H1 (cell line): Measurements from ENCODE around the gene AURKAIP1. TPM values are rescaled to one million over a fixed set of nuclear protein-coding genes. Genes with fewer than 3 reads are reported as not detected.

Experiments
- CTCF ChIA-PET: fragments of 300-600 bp; sonication (Branson Sonifier 250); formaldehyde crosslinking; loops from one replicate; lab custom pipeline; 2021; ENCODE audit not compliant: partially characterized antibody; lab: Charles Lee
- POLR2A ChIA-PET: fragments of 300-600 bp; sonication (Branson Sonifier 250); formaldehyde crosslinking; loops from one replicate; lab custom pipeline; 2021; ENCODE audit warnings: inconsistent platforms; ENCODE audit not compliant: partially characterized antibody; lab: Charles Lee
- DNase-seq, 2 experiments: peaks; one replicate each; pipeline versions ENCODE4 v3.0.0 to v3.0.0-alpha.2; 2010 to 2022; ENCODE audit warnings: low spot score in 2 of 2, low read depth in 1 of 2, mixed read lengths in 1 of 2
- FAIRE-seq: peaks from 2 replicates; lab custom pipeline; 2011; peaks lifted over from hg19 to GRCh38; lab: Jason Lieb, UNC
- H2AFZ ChIP-seq: 2 replicates; pipeline ENCODE4 v1.8.1; 2012; ENCODE audit warnings: low read length, inconsistent platforms
- H2AK5ac ChIP-seq: 2 replicates; pipeline ENCODE4 v1.6.1; 2013; ENCODE audit warnings: low read depth, low read length
- H2BK120ac ChIP-seq: replicated peaks from 2 replicates; pipeline ENCODE3; 2013; ENCODE audit warnings: low read depth, low read length, inconsistent platforms
- H2BK12ac ChIP-seq: 2 replicates; pipeline ENCODE4 v1.6.1; 2013; ENCODE audit warnings: low read depth, low read length
- H2BK15ac ChIP-seq: 2 replicates; pipeline ENCODE4 v1.6.1; 2013; ENCODE audit warnings: low read length
- H2BK20ac ChIP-seq: 2 replicates; pipeline ENCODE4 v1.6.1; 2013; ENCODE audit warnings: low read length
- H2BK5ac ChIP-seq: 2 replicates; pipeline ENCODE4 v1.6.1; 2013; ENCODE audit warnings: low read depth, low read length
- H3K14ac ChIP-seq: 2 replicates; pipeline ENCODE4 v1.6.1; 2013; ENCODE audit warnings: inconsistent platforms; ENCODE audit not compliant: insufficient read length
- H3K18ac ChIP-seq: 2 replicates; pipeline ENCODE4 v1.6.1; 2013; ENCODE audit warnings: low read length; ENCODE audit errors: extremely low read depth
- H3K23ac ChIP-seq: 2 replicates; pipeline ENCODE4 v1.6.1; 2013; ENCODE audit warnings: inconsistent platforms; ENCODE audit not compliant: insufficient read length
- H3K23me2 ChIP-seq: 2 replicates; pipeline ENCODE4 v1.6.1; 2013; ENCODE audit warnings: low read depth, low read length
- H3K27ac ChIP-seq: 2 replicates; pipeline ENCODE4 v1.6.1; 2011; ENCODE audit warnings: low read depth, low read length, inconsistent platforms
- H3K27me3 ChIP-seq, 4 experiments: replicated peaks in 1 of 4; 1 replicate in 1 of 4; 2 replicates in 3 of 4; pipeline versions ENCODE4 v1.6.1 to v1.8.1; 2011 to 2013; ENCODE audit warnings: low read length in 3 of 4, mild to moderate bottlenecking in 3 of 4, inconsistent platforms in 2 of 4, mixed read lengths in 2 of 4, moderate library complexity in 1 of 4; ENCODE audit not compliant: control insufficient read depth in 3 of 4, insufficient read depth in 3 of 4; ENCODE audit errors: extremely low read depth in 1 of 4
- H3K36me3 ChIP-seq, 4 experiments: 2 replicates each; pipeline versions ENCODE4 v1.6.1 to v1.8.1; 2011 to 2013; ENCODE audit warnings: mild to moderate bottlenecking in 4 of 4, low read length in 3 of 4, moderate library complexity in 2 of 4, control low read depth in 1 of 4, inconsistent platforms in 1 of 4; ENCODE audit not compliant: insufficient read depth in 4 of 4, control insufficient read depth in 2 of 4
- H3K4ac ChIP-seq: replicated peaks from 2 replicates; pipeline ENCODE3; 2013; ENCODE audit warnings: low read length, low read depth, mixed read lengths, inconsistent platforms; ENCODE audit not compliant: insufficient read length
- H3K4me1 ChIP-seq, 4 experiments: replicated peaks in 1 of 4; 1 replicate in 1 of 4; 2 replicates in 3 of 4; pipeline versions ENCODE4 v1.6.1 to v1.8.1; 2011 to 2013; ENCODE audit warnings: low read length in 3 of 4, inconsistent platforms in 2 of 4, mixed read lengths in 1 of 4; ENCODE audit not compliant: insufficient read depth in 4 of 4, control insufficient read depth in 3 of 4
- H3K4me2 ChIP-seq, 2 experiments: 2 replicates each; pipeline versions ENCODE4 v1.6.1 to v1.8.1; 2011 to 2013; ENCODE audit warnings: low read depth in 2 of 2, low read length in 2 of 2, control low read depth in 1 of 2, inconsistent platforms in 1 of 2, mild to moderate bottlenecking in 1 of 2; ENCODE audit not compliant: insufficient read depth in 1 of 2
- H3K4me3 ChIP-seq, 4 experiments: fragments of 200-600, 300-600 bp in 1 of 4; sonication (generic), shearing (Covaris generic), sonication (Bioruptor Twin) in 1 of 4; 2 replicates each; pipeline versions ENCODE4 v1.5.1 to v1.8.1; 2011 to 2016; ENCODE audit warnings: low read length in 4 of 4, low read depth in 3 of 4, control low read depth in 2 of 4, inconsistent platforms in 2 of 4, mild to moderate bottlenecking in 2 of 4, mixed read lengths in 1 of 4, moderate library complexity in 1 of 4; ENCODE audit not compliant: insufficient read depth in 2 of 4; ENCODE audit errors: extremely low read depth in 1 of 4
- H3K56ac ChIP-seq: replicated peaks from 2 replicates; pipeline ENCODE3; 2013; ENCODE audit warnings: low read depth, mild to moderate bottlenecking, mixed read lengths, low read length, inconsistent platforms; ENCODE audit not compliant: insufficient read length
- H3K79me1 ChIP-seq: 2 replicates; pipeline ENCODE4 v1.6.1; 2013; ENCODE audit warnings: low read depth, low read length, control low read depth
- H3K79me2 ChIP-seq, 2 experiments: 2 replicates each; pipeline versions ENCODE4 v1.6.1 to v1.8.1; 2012 to 2013; ENCODE audit warnings: low read length in 2 of 2, mild to moderate bottlenecking in 2 of 2, inconsistent platforms in 1 of 2; ENCODE audit not compliant: insufficient read depth in 2 of 2, control insufficient read depth in 1 of 2
- H3K9ac ChIP-seq, 4 experiments: replicated peaks in 1 of 4; 1 replicate in 1 of 4; 2 replicates in 3 of 4; pipeline versions ENCODE4 v1.6.1 to v1.8.1; 2011 to 2013; ENCODE audit warnings: low read depth in 3 of 4, low read length in 3 of 4, control low read depth in 2 of 4, mild to moderate bottlenecking in 2 of 4, moderate library complexity in 2 of 4, inconsistent platforms in 1 of 4; ENCODE audit errors: extremely low read depth in 1 of 4
- H3K9me3 ChIP-seq, 2 experiments: 2 replicates each; pipeline versions ENCODE4 v1.6.1 to v1.8.1; 2012 to 2013; ENCODE audit warnings: mild to moderate bottlenecking in 2 of 2, moderate library complexity in 2 of 2, control low read depth in 1 of 2, inconsistent platforms in 1 of 2, low read depth in 1 of 2, low read length in 1 of 2, mixed read lengths in 1 of 2; ENCODE audit not compliant: insufficient read depth in 2 of 2
- H4K20me1 ChIP-seq, 2 experiments: replicated peaks in 1 of 2; 2 replicates each; pipeline versions ENCODE3 to v1.8.1; 2011 to 2013; ENCODE audit warnings: inconsistent platforms in 2 of 2, low read length in 2 of 2, mild to moderate bottlenecking in 1 of 2; ENCODE audit not compliant: insufficient read depth in 2 of 2, control insufficient read depth in 1 of 2
- H4K5ac ChIP-seq: 2 replicates; pipeline ENCODE4 v1.6.1; 2013; ENCODE audit warnings: low read length, low read depth, mixed read lengths, inconsistent platforms; ENCODE audit not compliant: insufficient read length
- H4K8ac ChIP-seq: 2 replicates; pipeline ENCODE4 v1.8.0; 2013; ENCODE audit warnings: mild to moderate bottlenecking, moderate library complexity, low read length, inconsistent platforms; ENCODE audit not compliant: insufficient read depth; ENCODE audit errors: extremely low read depth
- H4K91ac ChIP-seq: replicated peaks from 2 replicates; pipeline ENCODE3; 2013; ENCODE audit warnings: low read length, mixed read lengths, inconsistent platforms; ENCODE audit not compliant: insufficient read length
- ATF2 ChIP-seq: IDR thresholded peaks from 2 replicates; pipeline ENCODE4 v1.6.1; 2012; ENCODE audit warnings: low read length, inconsistent platforms
- CHD2 ChIP-seq: IDR thresholded peaks from 2 replicates; pipeline ENCODE4 v1.6.1; 2012; ENCODE audit warnings: low read length, improper control_type of control experiment
- E2F6 ChIP-seq: IDR thresholded peaks from 2 replicates; pipeline ENCODE4 v1.6.1; 2012; ENCODE audit warnings: inconsistent platforms
- JUND ChIP-seq: IDR thresholded peaks from 2 replicates; pipeline ENCODE4 v1.6.1; 2011; ENCODE audit warnings: mild to moderate bottlenecking, improper control_type of control experiment, low read length
- KDM4A ChIP-seq: IDR thresholded peaks from one replicate; pipeline ENCODE4 v1.7.1; 2012; ENCODE audit warnings: low read depth, mild to moderate bottlenecking, moderate library complexity, low read length, inconsistent platforms; ENCODE audit not compliant: severe bottlenecking
- KDM5A ChIP-seq: fragments of 200-600 bp; IDR thresholded peaks from 2 replicates; pipeline ENCODE4 v1.7.1; 2012; ENCODE audit warnings: mild to moderate bottlenecking, low read length, inconsistent platforms, mixed read lengths
- PHF8 ChIP-seq: fragments of 200-600 bp; sonication (generic); conservative IDR thresholded peaks from 2 replicates; pipeline ENCODE4 v1.7.1; 2012; ENCODE audit warnings: low read depth, mild to moderate bottlenecking, inconsistent platforms, low read length, moderate library complexity
- RAD21 ChIP-seq, 2 experiments: IDR thresholded peaks in 1 of 2; conservative IDR thresholded peaks in 1 of 2; 2 replicates each; pipeline ENCODE4 v1.6.1; 2011; ENCODE audit warnings: low read depth in 2 of 2, low read length in 2 of 2, improper control_type of control experiment in 1 of 2, inconsistent platforms in 1 of 2, mild to moderate bottlenecking in 1 of 2, moderate library complexity in 1 of 2
- YY1 ChIP-seq: IDR thresholded peaks from 2 replicates; pipeline ENCODE4 v1.6.1; 2011; ENCODE audit warnings: low read depth, mild to moderate bottlenecking, low read length
- WGBS, 2 experiments: shearing (Covaris generic) in 1 of 2; methylation state at CpG; one replicate each; pipeline versions ENCODE4 v1.1.6 to v1.1.7; 2013 to 2015; ENCODE audit warnings: low lambda C conversion rate in 2 of 2, mixed read lengths in 2 of 2, inconsistent platforms in 1 of 2, low coverage in 1 of 2, missing lambda C conversion rate in 1 of 2; ENCODE audit not compliant: insufficient replicate concordance in 2 of 2, insufficient coverage in 1 of 2, insufficient read length in 1 of 2; ENCODE audit errors: extremely low coverage in 1 of 2, missing lambda C conversion rate in 1 of 2; 5-methylcytosine and 5-hydroxymethylcytosine counted together
- polyA plus RNA-seq, 7 experiments: library from polyadenylated mRNA; depleted of rRNA in 3 of 7; stranded (reverse) in 5 of 7; unstranded in 2 of 7; fragments of >200 nt in 5 of 7; fragments of 200-250 nt in 2 of 7; gene quantifications; 1 replicate in 5 of 7; 2 replicates in 1 of 7; 4 replicates in 1 of 7; pipeline versions ENCODE4 v1.2.1 to v1.2.3, GENCODE V29; 2011 to 2013; ENCODE audit warnings: missing spikeins in 2 of 7, mixed read lengths in 2 of 7
- total RNA-seq: library from RNA; stranded (reverse); fragmentation: NEBNext Ultra II Directional; extraction: Animal tissue kit (Norgen Biotek cat#: 25700); gene quantifications from 2 replicates; pipeline ENCODE4 v1.2.1, GENCODE V29; 2021

AURKAIP1 gene
- total and polyA plus RNA-seq, 2 of the 8 experiments (the other 6 are each of a cell fraction or from before 2014, with no cell fraction given): 87.8 to 194 TPM

GRCh38 chr1:1353389-1354151 lies 21.4 kb downstream of the AURKAIP1 start:
- ChIA-PET POLR2A (interaction anchor here (0.7 to 5.1 kb wide), 13 partner anchors 8 to 84 kb away, joined by 3 to 80 read pairs (median 3); partner anchors contain the start of gene AURKAIP1), CTCF (interaction anchor here (0.5 to 3.4 kb wide), 4 partner anchors 17 to 483 kb away, joined by 3 to 40 read pairs (median 4); partner anchors contain the start of gene AURKAIP1)
- H2BK15ac ChIP-seq: no peak overlapping the region
- H4K91ac ChIP-seq: peak overlapping the region; percentile 94
- H3K27me3 ChIP-seq: peaks cover 9 to 17% (median 14%) of the 10 kb centered on the region in 4 experiments
- H3K9me3 ChIP-seq: no peaks in the 10 kb centered on the region
- H3K4ac ChIP-seq: peak overlapping the region; percentile 91
- no peak overlapping the region for H3K23ac ChIP-seq
- H4K20me1 ChIP-seq: peaks cover 0 to 6% of the 10 kb centered on the region in 2 experiments
- no peak overlapping the region for H2AFZ ChIP-seq
- peak in 1 of 2 experiments; percentile 78 for DNase-seq
- peak overlapping the region; percentile 20 to 61 (median 26); a peak in 7 of 8 replicates for H3K4me3 ChIP-seq
- H3K79me2 ChIP-seq: no peaks in the 10 kb centered on the region
- no peak overlapping the region for H2AK5ac ChIP-seq
- peaks cover 2 to 44% (median 33%) of the 10 kb centered on the region in 4 experiments for H3K4me1 ChIP-seq
- H3K9ac ChIP-seq: no peak overlapping the region
- H4K8ac ChIP-seq: peak overlapping the region; percentile 72
- peak overlapping the region; percentile 69 to 95 for H3K4me2 ChIP-seq
- H3K18ac ChIP-seq: peak overlapping the region; percentile 52
- H3K79me1 ChIP-seq: no peaks in the 10 kb centered on the region
- 0% methylated on average over 19 of the region's 28 CpGs; no CpG with 5 or more reads in 1 of the 2 experiments for WGBS, 2 experiments
- H2BK12ac ChIP-seq: peak overlapping the region; percentile 53; the same call in 1 of the 2 replicates
- H3K56ac ChIP-seq: no peak overlapping the region
- peaks cover 20% of the 10 kb centered on the region; the same call in 1 of the 2 replicates for H3K23me2 ChIP-seq
- no peak overlapping the region for H2BK5ac ChIP-seq
- no peak overlapping the region for H4K5ac ChIP-seq
- no peak overlapping the region for H3K14ac ChIP-seq
- H2BK120ac ChIP-seq: no peak overlapping the region
- H2BK20ac ChIP-seq: no peak overlapping the region
- no peaks in the 10 kb centered on the region for H3K36me3 ChIP-seq
- no peak for FAIRE-seq
- no peak overlapping the region for H3K27ac ChIP-seq
- TF ChIP-seq JUND (no peak), CHD2 (no peak), PHF8 (no peak), KDM5A (no peak), ATF2 (no peak), E2F6 (peak; percentile 54; the same call in 1 of the 2 replicates), YY1 (no peak), RAD21 (IDR thresholded peaks at IDR 0.05 in 1 of 2, conservative IDR thresholded peaks at IDR 0.05 in 1 of 2; ENCODE audit: low read depth in 2 of 2, low read length in 2 of 2) (no peak), KDM4A (no peak)
